Heart left ventricle (tissue), 13 donors: Measurements from ENCODE around the gene ST7.

ENCODE experiments used
- POLR2A ChIP-seq, 2 donors: fragments of 450-650 bp; IDR thresholded peaks; one replicate each; pipeline ENCODE4 v1.6.1; 2017; ENCODE audit warnings: antibody characterized with exemption in 2 of 2, mild to moderate bottlenecking in 2 of 2, moderate library complexity in 2 of 2
- TF ChIP-seq, protein P1 (sequence below), 12 donors: fragments of 200-600 bp; sonication (generic) in 4 of 12; IDR thresholded peaks; one replicate each; pipeline versions ENCODE4 v1.5.0 to v1.8.0; 2018 to 2022; ENCODE audit warnings: antibody characterized with exemption in 12 of 12, mild to moderate bottlenecking in 5 of 12
- donor health status: ischemic (EF 13 %, LVEDD 7.1; RV severe dilation, severe dysfunction).
- donor health status: DM: no; HTN: yes; CAD: no.
- donor health status: DM: no; HTN: no; CAD: no.
- donor health status: ischemic (EF 25% LVEDD 6.9; RV normal size, moderate dysfunction).
- donor health status: ischemic (EF 25% LVEDD 5.7; RV mildly dilated, moderate dysfunction).
- donor health status: ischemic (EF 35%, LVEDD 5.7; RV mildly dilated, moderate dysfunction).
- donor health status: nonischemic (EF 11% LVEDD 7.7; RV severe dilation, severe dysfunction).
- donor health status: DM: yes; HTN: yes; CAD: no.
- donor health status: PGD.
- donor health status: ischemic (EF 29% LVEDD 5.4; RV normal size, mild dysfunction).
- donor health status: nonischemic (EF 23%, LVEDD 6.1; RV moderate dilation, normal function).

- TF ChIP-seq, protein P1, sequence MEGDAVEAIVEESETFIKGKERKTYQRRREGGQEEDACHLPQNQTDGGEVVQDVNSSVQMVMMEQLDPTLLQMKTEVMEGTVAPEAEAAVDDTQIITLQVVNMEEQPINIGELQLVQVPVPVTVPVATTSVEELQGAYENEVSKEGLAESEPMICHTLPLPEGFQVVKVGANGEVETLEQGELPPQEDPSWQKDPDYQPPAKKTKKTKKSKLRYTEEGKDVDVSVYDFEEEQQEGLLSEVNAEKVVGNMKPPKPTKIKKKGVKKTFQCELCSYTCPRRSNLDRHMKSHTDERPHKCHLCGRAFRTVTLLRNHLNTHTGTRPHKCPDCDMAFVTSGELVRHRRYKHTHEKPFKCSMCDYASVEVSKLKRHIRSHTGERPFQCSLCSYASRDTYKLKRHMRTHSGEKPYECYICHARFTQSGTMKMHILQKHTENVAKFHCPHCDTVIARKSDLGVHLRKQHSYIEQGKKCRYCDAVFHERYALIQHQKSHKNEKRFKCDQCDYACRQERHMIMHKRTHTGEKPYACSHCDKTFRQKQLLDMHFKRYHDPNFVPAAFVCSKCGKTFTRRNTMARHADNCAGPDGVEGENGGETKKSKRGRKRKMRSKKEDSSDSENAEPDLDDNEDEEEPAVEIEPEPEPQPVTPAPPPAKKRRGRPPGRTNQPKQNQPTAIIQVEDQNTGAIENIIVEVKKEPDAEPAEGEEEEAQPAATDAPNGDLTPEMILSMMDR (IDR thresholded peaks at IDR 0.05): no peak
- TF ChIP-seq POLR2A (IDR thresholded peaks at IDR 0.05): no peak
Observed at GRCh38 chr7:117135553-117135891, 182.2 kb downstream of the ST7 start.
